Esophagus mucosa (tissue), 1 donor: ENCODE measurements around the gene ITLN1. TPM values are rescaled to one million over a fixed set of nuclear protein-coding genes. Genes with fewer than 3 reads are reported as not detected.

ENCODE experiments used
- total RNA-seq: library from RNA; stranded (reverse); gene quantifications from one replicate; pipeline ENCODE4 v1.2.4, GENCODE V29; 2023
- donor health status: DM: yes; HTN: yes; CAD: no.

The ITLN1 gene
- total RNA-seq, 1 donor from 2014 or later = not detected

Other genes with a start within 250 kb of the ITLN1 start
- 0.36 TPM for gene SLAMF1, start 238.1 kb downstream of the ITLN1 start, total RNA-seq
- gene CD48, start 173.4 kb downstream of the ITLN1 start, total RNA-seq = 2.0 TPM
- gene SLAMF7, start 145.9 kb downstream of the ITLN1 start, total RNA-seq = 6.3 TPM
- 0.20 TPM for gene LY9, start 89.0 kb downstream of the ITLN1 start, total RNA-seq
- 0.56 TPM for gene CD244, start 22.3 kb downstream of the ITLN1 start, total RNA-seq
- gene ITLN2, start 69.6 kb upstream of the ITLN1 start, total RNA-seq = 0.16 TPM
- gene F11R, start 136.0 kb upstream of the ITLN1 start, total RNA-seq = 137 TPM
- gene TSTD1, start 153.8 kb upstream of the ITLN1 start, total RNA-seq = 67.9 TPM
- gene USF1, start 160.8 kb upstream of the ITLN1 start, total RNA-seq = 25.2 TPM
- gene ARHGAP30, start 184.7 kb upstream of the ITLN1 start, total RNA-seq = 6.0 TPM
- 115 TPM for gene NECTIN4, start 204.4 kb upstream of the ITLN1 start, total RNA-seq
- gene KLHDC9, start 213.2 kb upstream of the ITLN1 start, total RNA-seq = 4.5 TPM
- gene PFDN2, start 232.9 kb upstream of the ITLN1 start, total RNA-seq = 46.2 TPM
- 26.4 TPM for gene NIT1, start 232.9 kb upstream of the ITLN1 start, total RNA-seq
- 24.9 TPM for gene DEDD, start 247.5 kb upstream of the ITLN1 start, total RNA-seq